ENCODE measurements around the gene UCK2. TPM values are rescaled to one million over a fixed set of nuclear protein-coding genes. Genes with fewer than 3 reads are reported as not detected.

The UCK2 gene
- total and polyA plus RNA-seq, 2 donors (not counting 1 experiment from before 2014, with no cell fraction given) = 8.9 to 11.5 TPM

- Histone ChIP-seq H3K9me3 (ENCODE audit: control extremely low read depth in 1 of 3, control insufficient read depth in 2 of 3, insufficient read depth in 1 of 3, low read length in 2 of 3) (no peaks in the 10 kb centered on the region), H3K4me1 (ENCODE audit: control insufficient read depth in 2 of 2, insufficient read depth in 2 of 2, low read length in 2 of 2) (no peaks in the 10 kb centered on the region), H2AFZ (ENCODE audit: insufficient read depth, low read depth, low read length, poor library complexity, severe bottlenecking) (no peak overlapping the region), H3K4me2 (replicated peaks; ENCODE audit: low read depth, low read length, poor library complexity, severe bottlenecking) (no peak overlapping the region), H4K20me1 (ENCODE audit: control insufficient read depth, insufficient read depth, low read length, poor library complexity, severe bottlenecking) (no peaks in the 10 kb centered on the region), H3K4me3 (ENCODE audit: control extremely low read depth in 1 of 5, extremely low read depth in 1 of 5, insufficient read depth in 1 of 5, low read depth in 2 of 5, low read length in 4 of 5) (no peak overlapping the region), H3K79me2 (ENCODE audit: control insufficient read depth, insufficient read depth, low read length) (peaks cover 24% of the 10 kb centered on the region), H3K27ac (ENCODE audit: low read length in 2 of 2) (no peak overlapping the region), H3K27me3 (replicated peaks in 1 of 4; ENCODE audit: control extremely low read depth in 1 of 4, control insufficient read depth in 3 of 4, insufficient read depth in 4 of 4, low read length in 3 of 4) (no peaks in the 10 kb centered on the region), H3K9ac (ENCODE audit: low read length) (no peak overlapping the region), H3K36me3 (replicated peaks in 1 of 2; ENCODE audit: control extremely low read depth in 1 of 2, control insufficient read depth in 1 of 2, extremely low read depth in 1 of 2, insufficient read depth in 2 of 2, low read length in 1 of 2) (no peaks in the 10 kb centered on the region)
- ChIA-PET POLR2A (no interaction called here), CTCF (no interaction called here)
- no peak for TF ChIP-seq EZH2 (IDR thresholded peaks at IDR 0.05; ENCODE audit: borderline replicate concordance, insufficient read depth, low read depth, low read length, poor library complexity, severe bottlenecking)
- TF ChIP-seq, protein P1, sequence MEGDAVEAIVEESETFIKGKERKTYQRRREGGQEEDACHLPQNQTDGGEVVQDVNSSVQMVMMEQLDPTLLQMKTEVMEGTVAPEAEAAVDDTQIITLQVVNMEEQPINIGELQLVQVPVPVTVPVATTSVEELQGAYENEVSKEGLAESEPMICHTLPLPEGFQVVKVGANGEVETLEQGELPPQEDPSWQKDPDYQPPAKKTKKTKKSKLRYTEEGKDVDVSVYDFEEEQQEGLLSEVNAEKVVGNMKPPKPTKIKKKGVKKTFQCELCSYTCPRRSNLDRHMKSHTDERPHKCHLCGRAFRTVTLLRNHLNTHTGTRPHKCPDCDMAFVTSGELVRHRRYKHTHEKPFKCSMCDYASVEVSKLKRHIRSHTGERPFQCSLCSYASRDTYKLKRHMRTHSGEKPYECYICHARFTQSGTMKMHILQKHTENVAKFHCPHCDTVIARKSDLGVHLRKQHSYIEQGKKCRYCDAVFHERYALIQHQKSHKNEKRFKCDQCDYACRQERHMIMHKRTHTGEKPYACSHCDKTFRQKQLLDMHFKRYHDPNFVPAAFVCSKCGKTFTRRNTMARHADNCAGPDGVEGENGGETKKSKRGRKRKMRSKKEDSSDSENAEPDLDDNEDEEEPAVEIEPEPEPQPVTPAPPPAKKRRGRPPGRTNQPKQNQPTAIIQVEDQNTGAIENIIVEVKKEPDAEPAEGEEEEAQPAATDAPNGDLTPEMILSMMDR (IDR thresholded peaks at IDR 0.05) = no peak
- no CpG with 5 or more reads among the region's 3 CpGs for WGBS (ENCODE audit: insufficient coverage)
- Mint-ChIP-seq H3K27ac (no peak overlapping the region), H3K4me3 (no peak overlapping the region), H3K4me1 (peaks cover 3% of the 10 kb centered on the region), H3K9me3 (ENCODE audit: insufficient read depth) (no peaks in the 10 kb centered on the region), H3K27me3 (no peaks in the 10 kb centered on the region)
- ATAC-seq (ENCODE audit: low read depth) = no peak
- intact Hi-C loops (cut with micrococcal nuclease) = no loop called here
- no peak for DNase-seq
These were observed 7.5 kb downstream of the UCK2 start for GRCh38 chr1:165834881-165835280.

DNA sequence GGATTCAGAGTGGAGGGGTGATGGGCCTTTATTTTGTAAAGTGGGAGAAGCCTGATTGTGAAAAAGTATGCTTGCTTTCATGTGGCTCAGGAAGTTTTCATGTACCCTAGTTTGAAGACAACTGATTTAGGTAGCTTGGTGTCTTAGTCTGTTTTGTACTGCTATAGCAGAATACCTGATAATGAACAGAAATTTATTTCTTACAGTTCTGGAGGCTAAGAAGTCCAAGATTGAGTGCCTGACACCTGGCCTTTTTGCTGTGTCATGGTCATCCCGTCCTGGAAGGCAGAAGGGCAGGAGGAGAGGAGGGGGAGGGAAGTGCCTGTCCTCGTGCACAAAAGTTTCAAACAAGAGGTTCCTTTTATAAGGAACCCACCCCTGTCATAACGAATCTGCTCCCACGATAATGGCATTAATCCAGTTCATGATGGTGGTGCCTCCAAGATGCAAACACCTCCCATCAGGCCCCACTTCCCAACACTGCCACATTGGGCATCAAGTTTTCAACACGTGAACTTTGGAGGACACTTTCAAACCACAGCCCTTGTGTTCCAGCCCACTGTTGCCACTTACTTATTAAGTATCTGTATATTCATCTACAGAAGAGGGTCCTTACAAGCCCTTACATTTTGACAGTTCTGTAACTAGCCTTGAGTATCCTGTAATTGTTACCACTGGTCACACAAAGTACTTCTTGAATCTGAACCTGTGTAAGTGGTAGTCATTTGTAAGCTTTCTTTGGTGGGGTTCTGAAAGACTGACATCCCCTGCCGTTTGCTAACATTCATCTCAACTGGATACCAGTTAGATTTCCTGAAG lies 9.5 kb downstream of the UCK2 start:
- no peaks in the 10 kb centered on the region for H3K9me3 Mint-ChIP-seq (ENCODE audit: insufficient read depth)
- no peak overlapping the region for H3K27ac Mint-ChIP-seq
- Histone ChIP-seq H3K4me3 (ENCODE audit: control extremely low read depth in 1 of 5, extremely low read depth in 1 of 5, insufficient read depth in 1 of 5, low read depth in 2 of 5, low read length in 4 of 5) (no peak overlapping the region), H3K4me2 (replicated peaks; ENCODE audit: low read depth, low read length, poor library complexity, severe bottlenecking) (no peak overlapping the region), H3K27me3 (replicated peaks in 1 of 4; ENCODE audit: control extremely low read depth in 1 of 4, control insufficient read depth in 3 of 4, insufficient read depth in 4 of 4, low read length in 3 of 4) (no peaks in the 10 kb centered on the region), H3K9ac (ENCODE audit: low read length) (no peak overlapping the region), H3K4me1 (ENCODE audit: control insufficient read depth in 2 of 2, insufficient read depth in 2 of 2, low read length in 2 of 2) (no peaks in the 10 kb centered on the region), H3K79me2 (ENCODE audit: control insufficient read depth, insufficient read depth, low read length) (peaks cover 27% of the 10 kb centered on the region), H3K27ac (ENCODE audit: low read length in 2 of 2) (no peak overlapping the region), H4K20me1 (ENCODE audit: control insufficient read depth, insufficient read depth, low read length, poor library complexity, severe bottlenecking) (no peaks in the 10 kb centered on the region), H2AFZ (ENCODE audit: insufficient read depth, low read depth, low read length, poor library complexity, severe bottlenecking) (no peak overlapping the region), H3K9me3 (ENCODE audit: control extremely low read depth in 1 of 3, control insufficient read depth in 2 of 3, insufficient read depth in 1 of 3, low read length in 2 of 3) (no peaks in the 10 kb centered on the region), H3K36me3 (replicated peaks in 1 of 2; ENCODE audit: control extremely low read depth in 1 of 2, control insufficient read depth in 1 of 2, extremely low read depth in 1 of 2, insufficient read depth in 2 of 2, low read length in 1 of 2) (no peaks in the 10 kb centered on the region)
- ChIA-PET POLR2A (no interaction called here), CTCF (no interaction called here)
- no peak for DNase-seq
- no peaks in the 10 kb centered on the region for H3K27me3 Mint-ChIP-seq
- no peak overlapping the region for H3K4me3 Mint-ChIP-seq
- intact Hi-C loops (cut with micrococcal nuclease) = no loop called here
- ATAC-seq (ENCODE audit: low read depth) = no peak
- 43% methylated on average over 3 of the region's 6 CpGs for WGBS (ENCODE audit: insufficient coverage)
- H3K4me1 Mint-ChIP-seq = peaks cover 8% of the 10 kb centered on the region
- TF ChIP-seq, protein P1 (IDR thresholded peaks at IDR 0.05) = no peak
- TF ChIP-seq EZH2 (IDR thresholded peaks at IDR 0.05; ENCODE audit: borderline replicate concordance, insufficient read depth, low read depth, low read length, poor library complexity, severe bottlenecking) = no peak

Data from B cell (primary cell).